H1 (cell line): ENCODE results near the gene UBE2V1.
"Not testable (repeated sequence)": the region's sequence is repeated elsewhere in the genome, so short reads cannot be mapped to it uniquely, and the experiment has no call there.

Experiments
- CHD2 ChIP-seq: IDR thresholded peaks from 2 replicates; pipeline ENCODE4 v1.6.1; 2012; ENCODE audit warnings: low read length, improper control_type of control experiment
- JUN ChIP-seq: IDR thresholded peaks from 2 replicates; pipeline ENCODE4 v1.6.1; 2011; ENCODE audit warnings: low read depth, mild to moderate bottlenecking, improper control_type of control experiment, low read length

GRCh38 chr20:50102551-50102950 is 10.4 kb downstream of the UBE2V1 start:
- TF ChIP-seq CHD2, JUN: not testable (repeated sequence)
